HEK293 (cell line): ENCODE results near the gene CASQ2.

Experiments
- CTCF ChIA-PET: fragments of 350-600 bp; formaldehyde crosslinking; extraction: SDS; loops from one replicate; lab custom pipeline; 2021; ENCODE audit warnings: antibody characterized with exemption; lab: Yijun Ruan, JAX
- POLR2A ChIA-PET: fragments of 300-600 bp; formaldehyde crosslinking; extraction: SDS; loops from one replicate; lab custom pipeline; 2020; ENCODE audit warnings: antibody characterized with exemption, inconsistent platforms; lab: Yijun Ruan, JAX
- H3K27ac ChIP-seq: fragments of 200-500 bp; sonication (Bioruptor generic); 2 replicates; pipeline ENCODE4 v1.5.1; 2014; ENCODE audit warnings: low read depth, low read length, control low read depth, inconsistent platforms; ENCODE audit errors: extremely low read depth
- H3K36me3 ChIP-seq, 2 experiments: fragments of 200-500 bp in 1 of 2; sonication (Bioruptor generic) in 1 of 2; 1 replicate in 1 of 2; 2 replicates in 1 of 2; pipeline ENCODE4 v1.5.1; 2014 to 2017; ENCODE audit warnings: inconsistent platforms in 2 of 2, low read length in 2 of 2; ENCODE audit not compliant: control insufficient read depth in 2 of 2, insufficient read depth in 1 of 2
- H3K4me1 ChIP-seq: fragments of 200-500 bp; sonication (Bioruptor generic); 2 replicates; pipeline ENCODE4 v1.5.1; 2014; ENCODE audit warnings: mild to moderate bottlenecking, low read length, inconsistent platforms; ENCODE audit not compliant: control insufficient read depth, insufficient read depth
- H3K4me3 ChIP-seq: 2 replicates; pipeline ENCODE4 v1.5.1; 2011; ENCODE audit warnings: low read depth, mild to moderate bottlenecking, control low read depth, low read length, moderate library complexity
- H3K9me3 ChIP-seq: fragments of 200-500 bp; sonication (Bioruptor generic); 2 replicates; pipeline ENCODE4 v1.5.1; 2014; ENCODE audit warnings: low read depth, low read length, inconsistent platforms; ENCODE audit not compliant: control insufficient read depth, insufficient read depth
- GLIS1 ChIP-seq: fragments of 450-650 bp; formaldehyde crosslinking; IDR thresholded peaks from 2 replicates; pipeline ENCODE4 v1.5.1; 2016; ENCODE audit warnings: missing biosample characterization, missing genetic modification characterization
- HOXD13 ChIP-seq: sonication (generic); formaldehyde crosslinking; IDR thresholded peaks from 2 replicates; pipeline ENCODE4 v1.8.0; 2022; ENCODE audit warnings: missing genetic modification reagents, borderline replicate concordance
- KLF7 ChIP-seq: fragments of 450-650 bp; formaldehyde crosslinking; IDR thresholded peaks from 2 replicates; pipeline ENCODE4 v1.5.1; 2016; ENCODE audit warnings: missing biosample characterization, missing genetic modification characterization, borderline replicate concordance
- ZFP3 ChIP-seq: fragments of 450-650 bp; formaldehyde crosslinking; IDR thresholded peaks from 2 replicates; pipeline ENCODE4 v1.5.1; 2016; ENCODE audit warnings: low read depth, missing biosample characterization, missing genetic modification characterization
- ZNF132 ChIP-seq: fragments of 450-650 bp; formaldehyde crosslinking; IDR thresholded peaks from 2 replicates; pipeline ENCODE4 v1.5.1; 2017; ENCODE audit warnings: missing biosample characterization, missing genetic modification characterization, borderline replicate concordance
- ZNF266 ChIP-seq: fragments of 450-650 bp; formaldehyde crosslinking; IDR thresholded peaks from 2 replicates; pipeline ENCODE4 v1.5.1; 2016; ENCODE audit warnings: missing biosample characterization, missing genetic modification characterization, low read depth
- ZNF274 ChIP-seq, 2 experiments: fragments of 200-500 bp in 1 of 2; fragments of 450-650 bp in 1 of 2; sonication (Bioruptor generic) in 1 of 2; formaldehyde crosslinking in 1 of 2; IDR thresholded peaks; 2 replicates each; pipeline versions ENCODE4 v1.5.1 to v1.6.1; 2014 to 2016; ENCODE audit warnings: borderline replicate concordance in 1 of 2, inconsistent platforms in 1 of 2, low read length in 1 of 2, missing biosample characterization in 1 of 2, missing genetic modification characterization in 1 of 2
- ZNF311 ChIP-seq: fragments of 450-650 bp; formaldehyde crosslinking; IDR thresholded peaks from 2 replicates; pipeline ENCODE4 v1.5.1; 2017; ENCODE audit warnings: missing biosample characterization, missing genetic modification characterization, borderline replicate concordance
- ZNF558 ChIP-seq: fragments of 450-650 bp; formaldehyde crosslinking; IDR thresholded peaks from 2 replicates; pipeline ENCODE4 v1.5.1; 2016; ENCODE audit warnings: missing biosample characterization, missing genetic modification characterization
- ZNF560 ChIP-seq: fragments of 450-650 bp; formaldehyde crosslinking; IDR thresholded peaks from 2 replicates; pipeline ENCODE4 v1.5.1; 2017; ENCODE audit warnings: missing biosample characterization, missing genetic modification characterization, borderline replicate concordance
- ZNF660 ChIP-seq: fragments of 450-650 bp; IDR thresholded peaks from 2 replicates; pipeline ENCODE4 v1.5.1; 2018; ENCODE audit warnings: missing biosample characterization, mild to moderate bottlenecking, missing genetic modification characterization
- ZNF664 ChIP-seq: fragments of 450-650 bp; formaldehyde crosslinking; IDR thresholded peaks from 2 replicates; pipeline ENCODE4 v1.5.1; 2016; ENCODE audit warnings: missing biosample characterization, missing genetic modification characterization
- ZNF701 ChIP-seq: fragments of 450-650 bp; formaldehyde crosslinking; IDR thresholded peaks from 2 replicates; pipeline ENCODE4 v1.5.1; 2016; ENCODE audit warnings: missing biosample characterization, missing genetic modification characterization
- TF ChIP-seq, protein P1 (sequence below): fragments of 450-650 bp; formaldehyde crosslinking; conservative IDR thresholded peaks from 2 replicates; pipeline ENCODE4 v1.5.1; 2016; ENCODE audit warnings: low read depth, missing biosample characterization, missing genetic modification characterization
- TF ChIP-seq, protein P2 (sequence below): fragments of 450-650 bp; formaldehyde crosslinking; IDR thresholded peaks from 2 replicates; pipeline ENCODE4 v1.5.1; 2016; ENCODE audit warnings: missing biosample characterization, missing genetic modification characterization
- TF ChIP-seq, protein P3 (sequence below): fragments of 450-650 bp; formaldehyde crosslinking; IDR thresholded peaks from 2 replicates; pipeline ENCODE4; 2016; ENCODE audit warnings: missing biosample characterization, missing genetic modification characterization
- TF ChIP-seq, protein P4 (sequence below): fragments of 450-650 bp; formaldehyde crosslinking; IDR thresholded peaks from 2 replicates; pipeline ENCODE4 v1.5.1; 2016; ENCODE audit warnings: missing biosample characterization, missing genetic modification characterization
- TF ChIP-seq, protein P5 (sequence below): fragments of 450-650 bp; formaldehyde crosslinking; IDR thresholded peaks from 2 replicates; pipeline ENCODE4 v1.5.1; 2017; ENCODE audit warnings: missing biosample characterization, missing genetic modification characterization

CASQ2 gene

DNA sequence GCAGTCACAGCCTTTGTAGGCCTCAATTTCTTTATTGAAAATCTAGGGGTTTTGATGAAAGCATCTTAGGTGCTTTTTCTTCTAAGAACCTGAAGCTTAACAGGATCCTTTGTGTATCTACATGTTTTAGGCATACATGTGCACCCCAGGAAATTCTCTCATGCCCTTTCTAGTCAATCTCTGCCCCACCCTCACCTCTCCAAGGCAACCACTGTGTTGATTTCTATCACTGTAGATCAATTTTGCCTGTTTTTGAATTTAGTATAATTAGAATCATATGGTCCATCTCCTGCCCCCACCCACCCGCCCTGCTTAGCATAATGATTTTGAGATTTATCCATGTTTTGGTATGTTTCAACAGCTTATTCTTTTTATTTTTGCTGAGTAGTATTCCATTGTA is 107.4 kb downstream of the CASQ2 start (continued):
- TF ChIP-seq, protein P1, sequence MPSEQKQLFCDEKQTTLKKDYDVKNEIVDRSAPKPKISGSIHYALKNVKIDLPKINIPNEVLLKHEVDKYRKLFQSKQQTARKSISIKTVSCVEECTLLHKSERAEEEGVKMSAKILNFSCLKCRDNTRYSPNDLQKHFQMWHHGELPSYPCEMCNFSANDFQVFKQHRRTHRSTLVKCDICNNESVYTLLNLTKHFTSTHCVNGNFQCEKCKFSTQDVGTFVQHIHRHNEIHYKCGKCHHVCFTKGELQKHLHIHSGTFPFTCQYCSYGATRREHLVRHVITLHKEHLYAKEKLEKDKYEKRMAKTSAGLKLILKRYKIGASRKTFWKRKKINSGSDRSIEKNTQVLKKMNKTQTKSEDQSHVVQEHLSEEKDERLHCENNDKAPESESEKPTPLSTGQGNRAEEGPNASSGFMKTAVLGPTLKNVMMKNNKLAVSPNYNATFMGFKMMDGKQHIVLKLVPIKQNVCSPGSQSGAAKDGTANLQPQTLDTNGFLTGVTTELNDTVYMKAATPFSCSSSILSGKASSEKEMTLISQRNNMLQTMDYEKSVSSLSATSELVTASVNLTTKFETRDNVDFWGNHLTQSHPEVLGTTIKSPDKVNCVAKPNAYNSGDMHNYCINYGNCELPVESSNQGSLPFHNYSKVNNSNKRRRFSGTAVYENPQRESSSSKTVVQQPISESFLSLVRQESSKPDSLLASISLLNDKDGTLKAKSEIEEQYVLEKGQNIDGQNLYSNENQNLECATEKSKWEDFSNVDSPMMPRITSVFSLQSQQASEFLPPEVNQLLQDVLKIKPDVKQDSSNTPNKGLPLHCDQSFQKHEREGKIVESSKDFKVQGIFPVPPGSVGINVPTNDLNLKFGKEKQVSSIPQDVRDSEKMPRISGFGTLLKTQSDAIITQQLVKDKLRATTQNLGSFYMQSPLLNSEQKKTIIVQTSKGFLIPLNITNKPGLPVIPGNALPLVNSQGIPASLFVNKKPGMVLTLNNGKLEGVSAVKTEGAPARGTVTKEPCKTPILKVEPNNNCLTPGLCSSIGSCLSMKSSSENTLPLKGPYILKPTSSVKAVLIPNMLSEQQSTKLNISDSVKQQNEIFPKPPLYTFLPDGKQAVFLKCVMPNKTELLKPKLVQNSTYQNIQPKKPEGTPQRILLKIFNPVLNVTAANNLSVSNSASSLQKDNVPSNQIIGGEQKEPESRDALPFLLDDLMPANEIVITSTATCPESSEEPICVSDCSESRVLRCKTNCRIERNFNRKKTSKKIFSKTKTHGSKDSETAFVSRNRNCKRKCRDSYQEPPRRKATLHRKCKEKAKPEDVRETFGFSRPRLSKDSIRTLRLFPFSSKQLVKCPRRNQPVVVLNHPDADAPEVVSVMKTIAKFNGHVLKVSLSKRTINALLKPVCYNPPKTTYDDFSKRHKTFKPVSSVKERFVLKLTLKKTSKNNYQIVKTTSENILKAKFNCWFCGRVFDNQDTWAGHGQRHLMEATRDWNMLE = no peak
- TF ChIP-seq GLIS1 (tag by site-specific recombination) = no peak
- TF ChIP-seq ZNF266 (tag by site-specific recombination) = no peak
- no peak for TF ChIP-seq ZNF701 (tag by site-specific recombination)
- no peak for TF ChIP-seq ZFP3 (tag by site-specific recombination)
- TF ChIP-seq ZNF664 (tag by site-specific recombination) = no peak
- no peak for TF ChIP-seq ZNF660 (tag by site-specific recombination)
- TF ChIP-seq, protein P2, sequence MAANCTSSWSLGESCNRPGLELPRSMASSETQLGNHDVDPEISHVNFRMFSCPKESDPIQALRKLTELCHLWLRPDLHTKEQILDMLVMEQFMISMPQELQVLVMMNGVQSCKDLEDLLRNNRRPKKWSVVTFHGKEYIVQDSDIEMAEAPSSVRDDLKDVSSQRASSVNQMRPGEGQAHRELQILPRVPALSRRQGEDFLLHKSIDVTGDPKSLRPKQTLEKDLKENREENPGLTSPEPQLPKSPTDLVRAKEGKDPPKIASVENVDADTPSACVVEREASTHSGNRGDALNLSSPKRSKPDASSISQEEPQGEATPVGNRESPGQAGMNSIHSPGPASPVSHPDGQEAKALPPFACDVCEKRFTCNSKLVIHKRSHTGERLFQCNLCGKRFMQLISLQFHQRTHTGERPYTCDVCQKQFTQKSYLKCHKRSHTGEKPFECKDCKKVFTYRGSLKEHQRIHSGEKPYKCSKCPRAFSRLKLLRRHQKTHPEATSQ = no peak
- no peak for TF ChIP-seq ZNF560 (tag by site-specific recombination)
- TF ChIP-seq, protein P3, sequence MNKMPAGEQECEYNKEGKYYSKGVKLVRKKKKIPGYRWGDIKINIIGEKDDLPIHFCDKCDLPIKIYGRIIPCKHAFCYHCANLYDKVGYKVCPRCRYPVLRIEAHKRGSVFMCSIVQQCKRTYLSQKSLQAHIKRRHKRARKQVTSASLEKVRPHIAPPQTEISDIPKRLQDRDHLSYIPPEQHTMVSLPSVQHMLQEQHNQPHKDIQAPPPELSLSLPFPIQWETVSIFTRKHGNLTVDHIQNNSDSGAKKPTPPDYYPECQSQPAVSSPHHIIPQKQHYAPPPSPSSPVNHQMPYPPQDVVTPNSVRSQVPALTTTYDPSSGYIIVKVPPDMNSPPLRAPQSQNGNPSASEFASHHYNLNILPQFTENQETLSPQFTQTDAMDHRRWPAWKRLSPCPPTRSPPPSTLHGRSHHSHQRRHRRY (tag by site-specific recombination) = no peak

DNA sequence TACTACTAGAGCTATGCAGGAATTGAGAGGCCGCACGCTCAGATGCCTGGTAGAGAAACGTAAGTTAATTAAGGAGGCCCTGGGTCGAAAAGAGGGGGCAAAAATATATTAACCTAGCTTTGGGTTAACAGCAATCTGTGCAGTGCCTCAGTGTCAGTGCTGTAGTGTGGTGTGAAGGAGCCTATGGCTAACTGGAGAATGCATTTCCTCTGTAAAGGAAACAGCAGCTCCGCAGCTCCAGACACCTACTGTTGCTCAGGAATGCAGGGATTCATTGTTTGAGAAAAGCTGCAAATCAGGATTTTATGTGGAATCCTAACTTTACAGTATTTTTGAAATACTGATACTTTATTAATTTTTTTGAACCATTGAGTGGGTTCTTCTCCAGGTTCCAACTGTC is 108.4 kb downstream of the CASQ2 start:
- CTCF ChIA-PET = interaction anchor here (1.7 kb wide), 1 partner anchor 47 kb away, joined by 5 read pairs; no protein-coding TSS in a partner anchor
- POLR2A ChIA-PET = no interaction called here
- TF ChIP-seq ZNF558 (tag by site-specific recombination) = no peak
- TF ChIP-seq ZNF132 (tag by site-specific recombination) = no peak
- TF ChIP-seq, protein P4, sequence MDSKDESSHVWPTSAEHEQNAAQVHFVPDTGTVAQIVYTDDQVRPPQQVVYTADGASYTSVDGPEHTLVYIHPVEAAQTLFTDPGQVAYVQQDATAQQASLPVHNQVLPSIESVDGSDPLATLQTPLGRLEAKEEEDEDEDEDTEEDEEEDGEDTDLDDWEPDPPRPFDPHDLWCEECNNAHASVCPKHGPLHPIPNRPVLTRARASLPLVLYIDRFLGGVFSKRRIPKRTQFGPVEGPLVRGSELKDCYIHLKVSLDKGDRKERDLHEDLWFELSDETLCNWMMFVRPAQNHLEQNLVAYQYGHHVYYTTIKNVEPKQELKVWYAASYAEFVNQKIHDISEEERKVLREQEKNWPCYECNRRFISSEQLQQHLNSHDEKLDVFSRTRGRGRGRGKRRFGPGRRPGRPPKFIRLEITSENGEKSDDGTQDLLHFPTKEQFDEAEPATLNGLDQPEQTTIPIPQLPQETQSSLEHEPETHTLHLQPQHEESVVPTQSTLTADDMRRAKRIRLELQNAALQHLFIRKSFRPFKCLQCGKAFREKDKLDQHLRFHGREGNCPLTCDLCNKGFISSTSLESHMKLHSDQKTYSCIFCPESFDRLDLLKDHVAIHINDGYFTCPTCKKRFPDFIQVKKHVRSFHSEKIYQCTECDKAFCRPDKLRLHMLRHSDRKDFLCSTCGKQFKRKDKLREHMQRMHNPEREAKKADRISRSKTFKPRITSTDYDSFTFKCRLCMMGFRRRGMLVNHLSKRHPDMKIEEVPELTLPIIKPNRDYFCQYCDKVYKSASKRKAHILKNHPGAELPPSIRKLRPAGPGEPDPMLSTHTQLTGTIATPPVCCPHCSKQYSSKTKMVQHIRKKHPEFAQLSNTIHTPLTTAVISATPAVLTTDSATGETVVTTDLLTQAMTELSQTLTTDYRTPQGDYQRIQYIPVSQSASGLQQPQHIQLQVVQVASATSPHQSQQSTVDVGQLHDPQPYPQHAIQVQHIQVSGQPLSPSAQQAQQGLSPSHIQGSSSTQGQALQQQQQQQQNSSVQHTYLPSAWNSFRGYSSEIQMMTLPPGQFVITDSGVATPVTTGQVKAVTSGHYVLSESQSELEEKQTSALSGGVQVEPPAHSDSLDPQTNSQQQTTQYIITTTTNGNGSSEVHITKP (tag by site-specific recombination) = no peak
- no peak for TF ChIP-seq ZNF274 (IDR thresholded peaks at IDR 0.05; ENCODE audit: low read length)
- TF ChIP-seq ZNF274 (tag by site-specific recombination; IDR thresholded peaks at IDR 0.05; ENCODE audit: borderline replicate concordance) = no peak
- TF ChIP-seq, protein P5, sequence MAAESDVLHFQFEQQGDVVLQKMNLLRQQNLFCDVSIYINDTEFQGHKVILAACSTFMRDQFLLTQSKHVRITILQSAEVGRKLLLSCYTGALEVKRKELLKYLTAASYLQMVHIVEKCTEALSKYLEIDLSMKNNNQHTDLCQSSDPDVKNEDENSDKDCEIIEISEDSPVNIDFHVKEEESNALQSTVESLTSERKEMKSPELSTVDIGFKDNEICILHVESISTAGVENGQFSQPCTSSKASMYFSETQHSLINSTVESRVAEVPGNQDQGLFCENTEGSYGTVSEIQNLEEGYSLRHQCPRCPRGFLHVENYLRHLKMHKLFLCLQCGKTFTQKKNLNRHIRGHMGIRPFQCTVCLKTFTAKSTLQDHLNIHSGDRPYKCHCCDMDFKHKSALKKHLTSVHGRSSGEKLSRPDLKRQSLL (tag by site-specific recombination) = no peak
- TF ChIP-seq ZNF311 (tag by site-specific recombination) = no peak
- no peak for TF ChIP-seq KLF7 (tag by site-specific recombination)
- TF ChIP-seq HOXD13 = no peak
- no peak overlapping the region for H3K27ac ChIP-seq
- peaks cover 7 to 69% of the 10 kb centered on the region in 2 experiments; a peak in 2 of 3 replicates for H3K36me3 ChIP-seq
- H3K4me3 ChIP-seq = no peak overlapping the region
- no peaks in the 10 kb centered on the region for H3K4me1 ChIP-seq
- H3K9me3 ChIP-seq = no peaks in the 10 kb centered on the region
